GM19035 (cell line): ENCODE data around the gene ZNF646.

ENCODE experiments used
- ATAC-seq: cut with Tn5 transposase; IDR thresholded peaks from one replicate; pipeline ENCODE4 v1.9.1; 2021; ENCODE audit not compliant: unreplicated experiment

The ZNF646 gene, protein sequence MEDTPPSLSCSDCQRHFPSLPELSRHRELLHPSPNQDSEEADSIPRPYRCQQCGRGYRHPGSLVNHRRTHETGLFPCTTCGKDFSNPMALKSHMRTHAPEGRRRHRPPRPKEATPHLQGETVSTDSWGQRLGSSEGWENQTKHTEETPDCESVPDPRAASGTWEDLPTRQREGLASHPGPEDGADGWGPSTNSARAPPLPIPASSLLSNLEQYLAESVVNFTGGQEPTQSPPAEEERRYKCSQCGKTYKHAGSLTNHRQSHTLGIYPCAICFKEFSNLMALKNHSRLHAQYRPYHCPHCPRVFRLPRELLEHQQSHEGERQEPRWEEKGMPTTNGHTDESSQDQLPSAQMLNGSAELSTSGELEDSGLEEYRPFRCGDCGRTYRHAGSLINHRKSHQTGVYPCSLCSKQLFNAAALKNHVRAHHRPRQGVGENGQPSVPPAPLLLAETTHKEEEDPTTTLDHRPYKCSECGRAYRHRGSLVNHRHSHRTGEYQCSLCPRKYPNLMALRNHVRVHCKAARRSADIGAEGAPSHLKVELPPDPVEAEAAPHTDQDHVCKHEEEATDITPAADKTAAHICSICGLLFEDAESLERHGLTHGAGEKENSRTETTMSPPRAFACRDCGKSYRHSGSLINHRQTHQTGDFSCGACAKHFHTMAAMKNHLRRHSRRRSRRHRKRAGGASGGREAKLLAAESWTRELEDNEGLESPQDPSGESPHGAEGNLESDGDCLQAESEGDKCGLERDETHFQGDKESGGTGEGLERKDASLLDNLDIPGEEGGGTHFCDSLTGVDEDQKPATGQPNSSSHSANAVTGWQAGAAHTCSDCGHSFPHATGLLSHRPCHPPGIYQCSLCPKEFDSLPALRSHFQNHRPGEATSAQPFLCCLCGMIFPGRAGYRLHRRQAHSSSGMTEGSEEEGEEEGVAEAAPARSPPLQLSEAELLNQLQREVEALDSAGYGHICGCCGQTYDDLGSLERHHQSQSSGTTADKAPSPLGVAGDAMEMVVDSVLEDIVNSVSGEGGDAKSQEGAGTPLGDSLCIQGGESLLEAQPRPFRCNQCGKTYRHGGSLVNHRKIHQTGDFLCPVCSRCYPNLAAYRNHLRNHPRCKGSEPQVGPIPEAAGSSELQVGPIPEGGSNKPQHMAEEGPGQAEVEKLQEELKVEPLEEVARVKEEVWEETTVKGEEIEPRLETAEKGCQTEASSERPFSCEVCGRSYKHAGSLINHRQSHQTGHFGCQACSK (N-terminal part only)

GRCh38 chr16:31073970-31074813, at the start of gene ZNF646, which contains the start of gene ZNF668:
ZNF646 (plus strand) TSS chr16:31074422; CDS start chr16:31076325, 1,903 bp downstream.
ZNF668 (minus strand) TSS chr16:31074240; CDS start chr16:31064459, 9,781 bp downstream.
- peak; percentile 73 for ATAC-seq

GRCh38 chr16:31025339-31025738, 48.9 kb upstream of the ZNF646 start:
- ATAC-seq: no peak

- no peak for ATAC-seq
These were observed 45.0 kb upstream of the ZNF646 start for GRCh38 chr16:31029272-31029671.

DNA sequence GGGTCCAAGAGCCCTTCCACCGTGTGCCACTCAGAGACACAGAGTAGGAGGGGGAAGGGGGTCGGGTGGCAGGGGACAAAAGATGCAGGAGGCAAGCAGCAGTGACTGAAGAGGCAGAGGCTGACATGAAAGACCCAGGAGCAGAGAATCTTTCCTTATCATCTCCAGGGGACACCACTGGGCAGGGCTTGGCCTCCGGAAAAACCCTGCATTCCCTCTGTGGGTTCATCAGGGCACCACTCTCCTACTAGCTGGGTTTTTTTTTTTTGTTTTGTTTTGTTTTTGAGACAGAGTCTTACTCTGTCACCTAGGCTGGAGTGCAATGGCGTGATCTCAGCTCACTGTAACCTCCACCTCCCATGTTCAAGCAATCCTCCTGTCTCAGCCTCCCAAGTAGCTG, 42.9 kb upstream of the ZNF646 start:
- no peak for ATAC-seq

DNA sequence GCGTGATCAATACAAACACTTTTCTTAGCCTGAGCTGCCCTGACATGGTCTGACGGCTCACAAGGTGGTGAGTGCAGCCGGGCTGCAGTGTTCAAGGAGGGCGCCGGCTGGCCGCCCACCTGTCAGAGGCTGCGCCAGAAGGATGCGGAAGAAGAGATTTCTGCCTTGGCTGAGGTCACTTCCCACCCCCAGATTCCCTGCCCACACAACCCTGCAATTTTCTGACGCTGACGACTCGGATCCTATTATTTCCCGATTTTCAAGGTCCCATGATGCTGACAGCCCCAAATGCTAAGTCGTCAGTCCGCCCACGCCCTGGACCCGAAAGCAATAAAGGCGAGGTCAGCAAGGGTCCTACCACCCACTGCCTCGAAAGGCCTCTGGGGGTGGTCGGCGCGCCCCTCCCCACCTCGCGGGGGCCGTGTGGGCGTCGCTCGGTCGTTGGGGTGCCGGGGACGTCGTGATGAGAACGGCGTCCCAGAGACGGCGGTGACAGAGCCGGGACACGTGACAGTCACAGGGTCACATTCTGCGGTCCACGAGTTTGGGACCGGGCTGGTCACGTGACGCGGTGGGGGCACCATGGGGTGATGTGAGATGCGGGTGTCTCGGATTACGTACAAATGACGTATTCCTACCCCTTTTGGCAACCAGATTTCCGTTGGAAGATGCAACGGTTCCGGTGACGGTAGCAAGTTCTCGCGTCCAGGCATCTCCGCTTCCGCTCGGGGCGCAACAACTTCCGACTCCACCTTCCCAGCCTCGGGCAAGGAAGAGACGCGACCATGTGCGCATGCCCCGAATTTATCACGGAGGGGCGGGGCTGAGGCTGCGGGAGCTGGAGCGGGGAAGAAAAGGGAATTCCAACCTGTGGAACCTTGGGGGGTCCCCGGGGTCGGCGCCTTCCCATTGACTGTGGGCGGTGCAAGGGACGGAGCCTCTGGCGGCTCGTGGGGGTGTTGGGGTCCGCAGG, 41.2 kb upstream of the ZNF646 start, which contains the start of gene STX4:
Gene STX4, plus strand, starts transcription at position 823 of the 973 bp plus-strand sequence. CDS start 248 bp downstream, outside the sequence.
- ATAC-seq: peak; percentile 74

GRCh38 chr16:31033709-31034492, 40.3 kb upstream of the ZNF646 start:
- ATAC-seq: peak; percentile 33

DNA sequence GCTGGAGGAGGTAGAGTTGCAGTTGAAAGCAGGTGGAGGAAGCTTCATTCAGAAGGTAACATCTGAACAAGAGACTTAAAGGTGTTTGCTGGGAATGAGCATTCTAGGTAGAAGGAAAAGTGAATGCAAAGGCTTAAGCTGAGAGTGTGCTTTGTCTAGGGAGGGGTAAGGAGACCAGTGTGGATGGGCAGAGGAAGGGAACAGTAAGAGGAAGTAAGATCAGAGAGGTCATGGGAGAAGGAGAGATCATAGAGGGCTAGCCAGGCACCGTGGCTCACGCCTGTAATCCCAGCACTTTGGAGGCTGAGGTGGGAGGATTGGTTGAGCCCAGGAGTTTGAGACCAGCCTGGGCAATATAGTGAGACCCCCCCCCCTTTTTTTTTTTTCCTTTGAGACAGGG, 37.5 kb upstream of the ZNF646 start:
- ATAC-seq: no peak

DNA sequence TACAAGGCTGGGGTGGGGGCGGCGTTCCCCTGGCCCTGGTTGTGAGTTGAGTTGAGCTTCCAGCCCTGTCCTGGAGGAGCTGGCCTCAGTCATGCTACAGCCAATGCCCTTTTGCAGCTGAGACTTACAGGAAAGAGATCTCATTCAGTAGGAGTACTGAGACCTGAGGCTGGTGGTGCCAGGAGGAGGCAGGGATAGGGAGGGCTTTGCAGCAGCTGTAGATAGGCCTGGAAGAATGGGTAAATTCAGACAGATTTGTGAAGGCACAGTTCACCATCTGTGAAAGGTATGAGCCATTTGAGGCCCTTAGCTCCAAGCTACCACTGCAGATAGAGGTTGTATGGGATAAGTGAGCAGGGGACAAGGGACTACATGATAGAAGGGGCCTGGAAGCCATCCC, 35.2 kb upstream of the ZNF646 start:
- no peak for ATAC-seq

DNA sequence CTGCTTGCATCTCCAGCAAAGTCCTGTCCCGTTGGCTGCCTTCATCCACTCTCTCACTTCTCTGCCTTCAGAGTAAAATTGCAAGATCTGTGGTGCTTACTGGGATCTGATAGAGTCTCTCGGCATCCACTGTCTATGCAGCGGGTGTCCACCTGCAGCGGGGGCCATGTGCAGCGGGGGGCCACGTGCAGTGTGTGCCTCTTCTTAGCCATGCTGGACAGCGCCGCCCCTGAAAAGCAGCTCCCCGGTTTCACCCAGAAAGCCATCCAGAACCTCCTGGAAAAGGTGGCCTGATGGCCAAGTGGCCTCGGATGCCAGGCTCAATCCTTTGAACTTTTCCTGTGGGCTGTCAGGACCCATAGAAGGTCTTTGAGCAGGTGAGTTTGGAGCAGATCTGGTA, 31.4 kb upstream of the ZNF646 start:
- no peak for ATAC-seq

GRCh38 chr16:31043352-31043751, 30.9 kb upstream of the ZNF646 start:
- no peak for ATAC-seq

GRCh38 chr16:31043898-31044481, 30.2 kb upstream of the ZNF646 start:
- no peak for ATAC-seq

DNA sequence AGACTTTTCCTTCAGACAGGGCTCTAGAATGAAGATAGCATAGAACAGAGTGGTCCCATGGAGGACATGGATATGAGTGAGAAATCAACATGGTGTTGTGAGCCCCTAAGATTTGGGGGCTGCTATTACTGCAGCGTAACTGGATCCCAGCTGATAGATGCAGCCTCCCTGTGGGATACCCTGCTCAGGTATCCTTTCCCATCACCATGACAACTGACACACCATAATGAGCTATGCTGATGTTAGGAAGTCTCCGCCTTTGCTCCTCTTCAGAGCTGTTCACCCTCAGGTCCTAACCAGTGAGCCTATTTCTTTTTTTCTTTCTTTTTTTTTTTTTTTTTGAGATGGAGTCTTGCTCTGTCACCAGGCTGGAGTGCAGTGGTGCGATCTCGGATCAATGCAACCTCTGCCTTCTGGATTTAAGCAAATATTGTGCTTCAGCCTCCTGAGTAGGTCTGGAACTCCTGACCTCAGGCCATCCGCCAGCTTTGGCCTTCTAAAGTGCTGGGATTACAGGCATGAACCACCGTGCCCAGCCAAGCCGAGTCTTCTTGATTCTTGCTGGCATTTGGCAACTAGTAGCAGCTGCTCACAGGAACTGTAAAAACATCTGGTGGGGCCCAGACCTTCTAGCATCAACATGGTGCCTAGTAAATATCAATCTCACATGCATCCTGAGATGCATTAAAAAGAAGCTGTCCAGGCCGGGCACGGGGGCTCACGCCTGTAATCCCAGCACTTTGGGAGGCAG, 23.8 kb upstream of the ZNF646 start:
- no peak for ATAC-seq

DNA sequence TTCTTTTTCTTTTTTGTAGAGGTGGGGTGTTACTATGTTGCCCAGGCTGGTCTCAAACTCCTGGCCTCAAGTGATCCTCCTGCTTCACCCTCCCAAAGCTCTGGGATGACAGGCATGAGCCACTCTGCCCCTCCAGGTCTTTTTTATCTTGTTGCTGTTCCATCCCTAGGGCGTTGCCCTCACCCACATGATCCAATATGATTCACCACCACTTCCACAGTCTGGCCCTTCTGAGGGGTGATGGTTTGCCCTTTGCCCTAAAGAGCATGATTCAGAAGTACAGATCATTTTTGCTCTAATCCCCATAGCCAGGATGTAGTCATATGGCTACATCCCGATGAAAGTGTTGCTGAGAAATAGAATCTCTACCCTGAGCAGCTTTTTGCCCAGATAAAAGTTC, 22.1 kb upstream of the ZNF646 start:
- ATAC-seq: no peak

DNA sequence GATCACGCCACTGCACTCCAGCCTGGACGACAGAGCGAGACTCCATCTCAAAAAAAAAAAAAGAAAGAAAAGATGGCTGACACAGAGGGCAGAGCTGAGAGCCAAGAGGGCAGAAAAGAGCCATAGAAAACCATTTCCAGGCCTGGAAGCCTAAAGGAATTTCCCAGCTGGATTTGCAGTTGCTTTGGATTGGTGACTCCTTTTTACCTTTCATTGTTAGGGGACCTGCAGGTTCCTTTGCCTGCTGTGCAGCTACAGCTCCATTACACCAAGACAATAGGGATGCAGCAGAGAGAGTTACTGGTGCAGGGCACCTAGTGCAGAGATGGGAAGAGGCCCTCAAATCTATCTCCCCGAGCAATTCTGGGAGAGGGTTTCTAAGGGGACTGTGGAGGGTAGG, 18.6 kb upstream of the ZNF646 start:
- no peak for ATAC-seq

DNA sequence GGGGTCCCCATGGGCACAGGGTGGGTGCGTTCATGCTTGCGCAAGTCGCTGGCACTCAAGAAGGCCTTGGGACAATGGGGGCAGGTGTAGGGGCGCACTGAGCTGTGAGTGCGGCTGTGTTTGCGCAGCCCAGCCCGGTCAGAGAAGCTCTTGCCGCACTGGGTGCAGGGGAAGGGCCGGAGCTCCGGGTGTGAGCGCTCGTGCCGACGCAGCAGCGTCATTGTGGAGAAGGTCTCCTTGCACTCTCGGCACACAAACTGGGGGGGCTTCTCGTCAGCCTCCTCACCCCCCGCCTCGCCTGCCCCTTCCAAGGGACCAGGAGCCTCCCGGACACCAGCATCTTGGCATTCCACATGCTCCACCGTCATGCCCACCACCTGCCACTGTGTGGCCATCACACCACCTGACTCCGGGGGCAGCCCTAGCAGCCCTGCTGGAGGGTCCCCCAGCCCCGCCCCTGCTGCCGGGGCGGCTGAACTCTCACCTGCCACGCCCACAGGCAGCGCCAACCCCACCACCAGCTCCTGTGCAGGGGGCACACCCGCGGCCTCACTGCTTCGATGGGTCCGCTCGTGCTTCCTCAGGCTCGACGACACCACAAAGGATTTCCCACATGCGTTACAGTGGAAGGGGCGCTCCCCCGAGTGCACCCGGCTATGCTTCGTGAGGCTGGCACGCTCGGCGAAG, 13.0 kb upstream of the ZNF646 start:
- ATAC-seq: no peak

GRCh38 chr16:31061813-31062440, 12.3 kb upstream of the ZNF646 start:
- no peak for ATAC-seq
